GM12875 (cell line): Measurements from ENCODE around the gene PCDHB11.
"Not testable (repeated sequence)": the region's sequence is repeated elsewhere in the genome, so short reads cannot be mapped to it uniquely, and the experiment has no call there.

Experiments
- H3K4me3 ChIP-seq: one replicate; pipeline ENCODE4 v1.5.1; 2011; ENCODE audit warnings: low read depth, low read length, control low read depth
- CTCF ChIP-seq: IDR thresholded peaks from 2 replicates; pipeline ENCODE4 v1.5.1; 2011; ENCODE audit warnings: low read depth, mild to moderate bottlenecking, control low read depth, inconsistent platforms, low read length, moderate library complexity, borderline replicate concordance; ENCODE audit not compliant: insufficient read depth

PCDHB11 gene

GRCh38 chr5:141186897-141187512 is 12.4 kb upstream of the PCDHB11 start, which contains the start of gene PCDHB9:
Gene PCDHB9 (plus strand): TSS chr5:141187161. CDS start chr5:141187319, 158 bp downstream.
- H3K4me3 ChIP-seq, result no peak within 1 kb of the TSS
- TF ChIP-seq CTCF, result peak; percentile 18; the same call in 1 of the 2 replicates

DNA sequence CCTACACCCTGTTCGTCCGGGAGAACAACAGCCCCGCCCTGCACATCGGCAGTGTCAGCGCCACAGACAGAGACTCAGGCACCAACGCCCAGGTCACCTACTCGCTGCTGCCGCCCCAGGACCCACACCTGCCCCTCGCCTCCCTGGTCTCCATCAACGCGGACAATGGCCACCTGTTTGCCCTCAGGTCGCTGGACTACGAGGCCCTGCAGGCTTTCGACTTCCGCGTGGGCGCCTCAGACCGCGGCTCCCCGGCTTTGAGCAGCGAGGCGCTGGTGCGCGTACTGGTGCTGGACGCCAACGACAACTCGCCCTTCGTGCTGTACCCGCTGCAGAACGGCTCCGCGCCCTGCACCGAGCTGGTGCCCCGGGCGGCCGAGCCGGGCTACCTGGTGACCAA is 10.7 kb upstream of the PCDHB11 start:
- H3K4me3 ChIP-seq, result not testable (repeated sequence)

DNA sequence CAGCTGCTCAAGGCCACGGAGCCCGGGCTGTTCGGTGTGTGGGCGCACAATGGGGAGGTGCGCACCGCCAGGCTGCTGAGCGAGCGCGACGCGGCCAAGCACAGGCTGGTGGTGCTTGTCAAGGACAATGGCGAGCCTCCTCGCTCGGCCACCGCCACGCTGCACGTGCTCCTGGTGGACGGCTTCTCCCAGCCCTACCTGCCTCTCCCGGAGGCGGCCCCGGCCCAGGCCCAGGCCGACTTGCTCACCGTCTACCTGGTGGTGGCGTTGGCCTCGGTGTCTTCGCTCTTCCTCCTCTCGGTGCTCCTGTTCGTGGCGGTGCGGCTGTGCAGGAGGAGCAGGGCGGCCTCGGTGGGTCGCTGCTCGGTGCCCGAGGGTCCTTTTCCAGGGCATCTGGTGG is 10.3 kb upstream of the PCDHB11 start:
- H3K4me3 ChIP-seq, result not testable (repeated sequence)

DNA sequence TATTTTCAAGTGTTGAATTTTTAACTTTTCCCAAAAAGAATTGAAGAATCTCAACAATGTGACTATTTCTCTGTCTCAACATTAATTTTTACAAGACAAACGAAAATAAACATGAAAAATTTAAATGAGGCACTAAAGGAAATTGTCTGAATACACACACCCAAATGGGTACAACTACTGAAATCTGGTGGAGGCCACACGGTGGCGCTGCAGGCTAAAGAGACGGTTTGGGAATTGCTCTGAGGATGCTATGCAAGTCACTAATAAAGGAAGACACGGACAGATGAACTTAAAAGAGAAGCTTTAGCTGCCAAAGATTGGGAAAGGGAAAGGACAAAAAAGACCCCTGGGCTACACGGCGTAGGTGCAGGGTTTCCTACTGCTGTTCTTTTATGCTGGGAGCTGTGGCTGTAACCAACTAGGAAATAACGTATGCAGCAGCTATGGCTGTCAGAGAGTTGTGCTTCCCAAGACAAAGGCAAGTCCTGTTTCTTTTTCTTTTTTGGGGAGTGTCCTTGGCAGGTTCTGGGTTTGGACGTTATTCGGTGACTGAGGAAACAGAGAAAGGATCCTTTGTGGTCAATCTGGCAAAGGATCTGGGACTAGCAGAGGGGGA is 7.2 kb upstream of the PCDHB11 start, which contains the start of gene PCDHB10:
PCDHB10 (plus strand) TSS at position 244 of the 616 bp plus-strand sequence; CDS start at position 444, 200 bp downstream.
- H3K4me3 ChIP-seq, result no peak within 1 kb of the TSS
- TF ChIP-seq CTCF, result peak; percentile 34; the same call in 1 of the 2 replicates

DNA sequence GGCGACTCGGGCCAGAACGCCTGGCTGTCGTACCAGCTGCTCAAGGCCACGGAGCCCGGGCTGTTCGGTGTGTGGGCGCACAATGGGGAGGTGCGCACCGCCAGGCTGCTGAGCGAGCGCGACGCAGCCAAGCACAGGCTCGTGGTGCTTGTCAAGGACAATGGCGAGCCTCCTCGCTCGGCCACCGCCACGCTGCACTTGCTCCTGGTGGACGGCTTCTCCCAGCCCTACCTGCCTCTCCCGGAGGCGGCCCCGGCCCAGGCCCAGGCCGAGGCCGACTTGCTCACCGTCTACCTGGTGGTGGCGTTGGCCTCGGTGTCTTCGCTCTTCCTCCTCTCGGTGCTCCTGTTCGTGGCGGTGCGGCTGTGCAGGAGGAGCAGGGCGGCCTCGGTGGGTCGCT is 5.1 kb upstream of the PCDHB11 start:
- H3K4me3 ChIP-seq, result not testable (repeated sequence)

- H3K4me3 ChIP-seq, result no peak overlapping the region
- no peak for TF ChIP-seq CTCF
These were observed 3.1 kb upstream of the PCDHB11 start for GRCh38 chr5:141196363-141196762.

DNA sequence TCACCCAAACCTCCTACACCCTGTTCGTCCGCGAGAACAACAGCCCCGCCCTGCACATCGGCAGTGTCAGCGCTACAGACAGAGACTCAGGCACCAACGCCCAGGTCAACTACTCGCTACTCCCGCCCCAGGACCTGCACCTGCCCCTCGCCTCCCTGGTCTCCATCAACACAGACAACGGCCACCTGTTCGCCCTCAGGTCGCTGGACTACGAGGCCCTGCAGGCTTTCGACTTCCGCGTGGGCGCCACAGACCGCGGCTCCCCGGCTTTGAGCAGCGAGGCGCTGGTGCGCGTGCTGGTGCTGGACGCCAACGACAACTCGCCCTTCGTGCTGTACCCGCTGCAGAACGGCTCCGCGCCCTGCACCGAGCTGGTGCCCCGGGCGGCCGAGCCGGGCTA is 1.7 kb downstream of the PCDHB11 start:
- H3K4me3 ChIP-seq, result not testable (repeated sequence)

DNA sequence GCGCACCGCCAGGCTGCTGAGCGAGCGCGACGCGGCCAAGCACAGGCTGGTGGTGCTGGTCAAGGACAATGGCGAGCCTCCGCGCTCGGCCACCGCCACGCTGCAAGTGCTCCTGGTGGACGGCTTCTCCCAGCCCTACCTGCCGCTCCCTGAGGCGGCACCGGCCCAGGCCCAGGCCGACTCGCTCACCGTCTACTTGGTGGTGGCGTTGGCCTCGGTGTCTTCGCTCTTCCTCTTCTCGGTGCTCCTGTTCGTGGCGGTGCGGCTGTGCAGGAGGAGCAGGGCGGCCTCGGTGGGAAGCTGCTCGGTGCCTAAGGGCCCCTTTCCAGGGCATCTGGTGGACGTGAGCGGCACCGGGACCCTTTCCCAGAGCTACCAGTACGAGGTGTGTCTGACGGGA is 2.2 kb downstream of the PCDHB11 start:
- not testable (repeated sequence) for H3K4me3 ChIP-seq

GRCh38 chr5:141208478-141208877 is 9.1 kb downstream of the PCDHB11 start, which contains the start of gene PCDHB12:
Gene PCDHB12 (plus strand): TSS chr5:141208719. CDS start chr5:141208908, 189 bp downstream.
- no peak for TF ChIP-seq CTCF
- no peak within 1 kb of the TSS for H3K4me3 ChIP-seq

GRCh38 chr5:141210281-141210680 is 10.9 kb downstream of the PCDHB11 start:
- not testable (repeated sequence) for H3K4me3 ChIP-seq

GRCh38 chr5:141210849-141211248 is 11.4 kb downstream of the PCDHB11 start:
- not testable (repeated sequence) for H3K4me3 ChIP-seq

- H3K4me3 ChIP-seq, result not testable (repeated sequence)
These were observed 14.4 kb downstream of the PCDHB11 start, which contains the start of gene PCDHB13 for GRCh38 chr5:141213656-141214339. Gene PCDHB13 (plus strand): TSS chr5:141213919. CDS start chr5:141214124, 205 bp downstream.

- H3K4me3 ChIP-seq, result not testable (repeated sequence)
These were observed 15.2 kb downstream of the PCDHB11 start for GRCh38 chr5:141214583-141214982.

DNA sequence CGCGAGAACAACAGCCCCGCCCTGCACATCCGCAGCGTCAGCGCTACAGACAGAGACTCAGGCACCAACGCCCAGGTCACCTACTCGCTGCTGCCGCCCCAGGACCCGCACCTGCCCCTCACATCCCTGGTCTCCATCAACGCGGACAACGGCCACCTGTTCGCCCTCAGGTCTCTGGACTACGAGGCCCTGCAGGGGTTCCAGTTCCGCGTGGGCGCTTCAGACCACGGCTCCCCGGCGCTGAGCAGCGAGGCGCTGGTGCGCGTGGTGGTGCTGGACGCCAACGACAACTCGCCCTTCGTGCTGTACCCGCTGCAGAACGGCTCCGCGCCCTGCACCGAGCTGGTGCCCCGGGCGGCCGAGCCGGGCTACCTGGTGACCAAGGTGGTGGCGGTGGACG is 16.1 kb downstream of the PCDHB11 start:
- H3K4me3 ChIP-seq, result not testable (repeated sequence)

GRCh38 chr5:141216035-141216434 is 16.6 kb downstream of the PCDHB11 start:
- not testable (repeated sequence) for H3K4me3 ChIP-seq
